CD14-positive monocyte (primary cell): Measurements from ENCODE around the gene SCUBE2. TPM values are rescaled to one million over a fixed set of nuclear protein-coding genes. Genes with fewer than 3 reads are reported as not detected.

Experiments used
- DNase-seq, 3 donors: peaks; one replicate each; pipeline ENCODE4 v3.0.0-alpha.2; 2011 to 2022
- H2AFZ ChIP-seq: 2 replicates; pipeline ENCODE4 v1.6.0; 2012; ENCODE audit warnings: mild to moderate bottlenecking, low read depth, low read length, inconsistent platforms; ENCODE audit not compliant: insufficient read depth, poor library complexity, severe bottlenecking
- H3K27ac ChIP-seq, 2 donors: 1 replicate in 1 of 2; 2 replicates in 1 of 2; pipeline ENCODE4 v1.5.1; 2012 to 2013; ENCODE audit warnings: low read length in 2 of 2, control low read depth in 1 of 2, inconsistent platforms in 1 of 2, low read depth in 1 of 2, mild to moderate bottlenecking in 1 of 2
- H3K27me3 ChIP-seq, 2 donors: one replicate each; pipeline versions ENCODE4 v1.6.0 to v1.6.1; 2011 to 2013; ENCODE audit warnings: low read length in 2 of 2; ENCODE audit not compliant: control insufficient read depth in 2 of 2, insufficient read depth in 2 of 2
- H3K36me3 ChIP-seq, 2 donors: replicated peaks in 1 of 2; 1 replicate in 1 of 2; 2 replicates in 1 of 2; pipeline versions ENCODE4 v1.5.1 to v1.6.1; 2012 to 2013; ENCODE audit warnings: low read length in 2 of 2, control low read depth in 1 of 2, inconsistent platforms in 1 of 2, mild to moderate bottlenecking in 1 of 2; ENCODE audit not compliant: insufficient read depth in 2 of 2, control insufficient read depth in 1 of 2
- H3K4me1 ChIP-seq, 2 donors: 1 replicate in 1 of 2; 2 replicates in 1 of 2; pipeline versions ENCODE4 v1.5.1 to v1.6.1; 2012 to 2013; ENCODE audit warnings: low read length in 2 of 2, control low read depth in 1 of 2, inconsistent platforms in 1 of 2, mild to moderate bottlenecking in 1 of 2, moderate library complexity in 1 of 2; ENCODE audit not compliant: insufficient read depth in 2 of 2, control insufficient read depth in 1 of 2
- H3K4me2 ChIP-seq: replicated peaks from 2 replicates; pipeline ENCODE3; 2012; ENCODE audit warnings: low read length, moderate library complexity, mild to moderate bottlenecking; ENCODE audit not compliant: poor library complexity, severe bottlenecking; ENCODE audit errors: extremely low read depth
- H3K4me3 ChIP-seq, 3 experiments: fragments of 200-600 bp in 1 of 3; sonication (generic) in 1 of 3; replicated peaks in 1 of 3; 1 replicate in 2 of 3; 2 replicates in 1 of 3; pipeline ENCODE4 v1.5.1; 2011 to 2013; ENCODE audit warnings: low read length in 3 of 3, mild to moderate bottlenecking in 3 of 3, control low read depth in 2 of 3, low read depth in 2 of 3, inconsistent platforms in 1 of 3, moderate library complexity in 1 of 3
- H3K79me2 ChIP-seq: 2 replicates; pipeline ENCODE4 v1.6.0; 2012; ENCODE audit warnings: mild to moderate bottlenecking, control low read depth, inconsistent platforms, low read length, moderate library complexity; ENCODE audit not compliant: insufficient read depth
- H3K9ac ChIP-seq: 2 replicates; pipeline ENCODE4 v1.6.0; 2017; ENCODE audit warnings: low read length, mild to moderate bottlenecking; ENCODE audit not compliant: insufficient read depth, poor library complexity, severe bottlenecking
- H3K9me3 ChIP-seq, 2 donors: replicated peaks in 1 of 2; 1 replicate in 1 of 2; 2 replicates in 1 of 2; pipeline versions ENCODE4 v1.5.1 to v1.6.1; 2012 to 2013; ENCODE audit warnings: low read length in 2 of 2, control low read depth in 1 of 2; ENCODE audit not compliant: control insufficient read depth in 1 of 2, insufficient read depth in 1 of 2
- H4K20me1 ChIP-seq: 2 replicates; pipeline ENCODE4 v1.6.0; 2012; ENCODE audit warnings: mild to moderate bottlenecking, low read length, control low read depth, moderate library complexity; ENCODE audit not compliant: insufficient read depth
- H3K27ac Mint-ChIP-seq, 7 donors: one replicate each; pipeline ENCODE4 v1.8.0; 2020; ENCODE audit warnings: mild to moderate bottlenecking in 7 of 7, mixed read lengths in 7 of 7, moderate library complexity in 6 of 7, inconsistent platforms in 2 of 7
- H3K27me3 Mint-ChIP-seq, 3 donors: one replicate each; pipeline ENCODE4 v1.8.0; 2021 to 2022; ENCODE audit warnings: low read depth in 3 of 3, mild to moderate bottlenecking in 3 of 3, mixed read lengths in 3 of 3, moderate library complexity in 3 of 3, inconsistent platforms in 1 of 3
- H3K36me3 Mint-ChIP-seq, 2 donors: one replicate each; pipeline ENCODE4 v1.8.0; 2020; ENCODE audit warnings: mixed read lengths in 2 of 2, inconsistent platforms in 1 of 2, mild to moderate bottlenecking in 1 of 2
- H3K4me1 Mint-ChIP-seq: one replicate; pipeline ENCODE4 v1.8.0; 2020; ENCODE audit warnings: mild to moderate bottlenecking, mixed read lengths
- H3K4me3 Mint-ChIP-seq, 2 donors: one replicate each; pipeline ENCODE4 v1.8.0; 2020; ENCODE audit warnings: mild to moderate bottlenecking in 2 of 2, mixed read lengths in 2 of 2, moderate library complexity in 1 of 2
- H3K9me3 Mint-ChIP-seq, 7 donors: one replicate each; pipeline ENCODE4 v1.8.0; 2020 to 2022; ENCODE audit warnings: mixed read lengths in 7 of 7, mild to moderate bottlenecking in 6 of 7, moderate library complexity in 6 of 7, inconsistent platforms in 2 of 7
- CTCF ChIP-seq: fragments of 200-600 bp; IDR thresholded peaks from one replicate; pipeline ENCODE4 v1.8.0; 2022; ENCODE audit warnings: antibody characterized with exemption, mild to moderate bottlenecking
- WGBS: methylation state at CpG from one replicate; pipeline ENCODE4 v1.1.5; 2013; ENCODE audit warnings: missing lambda C conversion rate; ENCODE audit not compliant: insufficient coverage; 5-methylcytosine and 5-hydroxymethylcytosine counted together
- intact Hi-C, 2 donors: fragments of 100-400 bp; cut with micrococcal nuclease; formaldehyde crosslinking; loops; one replicate each; pipeline versions ENCODE4 v1.15.0 to v1.15.1; 2023
- polyA plus RNA-seq, 3 donors: library from polyadenylated mRNA; depleted of rRNA in 1 of 3; unstranded in 2 of 3; stranded (reverse) in 1 of 3; fragments of 300-500 nt in 2 of 3; fragments of >200 nt in 1 of 3; fragmentation: Illumina TruSeq in 2 of 3; gene quantifications; 1 replicate in 2 of 3; 2 replicates in 1 of 3; pipeline ENCODE4 v1.2.3, GENCODE V29; 2012 to 2021

The SCUBE2 gene
- polyA plus RNA-seq, 3 donors, result 0.21 to 0.36 TPM; not detected in 1

DNA sequence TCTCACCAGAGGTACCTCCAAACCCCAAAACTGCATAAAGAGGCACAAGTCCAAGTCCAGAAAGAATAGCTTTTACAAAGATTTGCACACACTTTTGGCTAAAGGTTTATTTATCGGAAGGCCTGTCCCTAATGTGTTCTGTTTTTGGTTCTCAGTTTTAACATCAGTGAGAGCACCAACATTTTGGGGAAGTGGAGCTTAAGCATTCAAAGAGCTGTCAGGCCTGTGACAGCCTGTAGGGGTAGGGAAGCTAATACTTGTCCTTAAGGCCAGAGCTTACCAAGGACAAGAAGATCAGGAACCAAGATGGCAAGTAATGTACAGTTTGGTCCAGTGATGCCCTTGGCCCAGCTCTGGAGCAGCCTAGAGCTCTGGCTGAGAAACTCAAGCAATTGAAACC, 38.9 kb upstream of the SCUBE2 start:
- Histone ChIP-seq H3K27ac (peak overlapping the region in 1 of 2 donors; percentile 34), H3K79me2 (no peaks in the 10 kb centered on the region), H3K27me3 (no peaks in the 10 kb centered on the region), H4K20me1 (no peaks in the 10 kb centered on the region), H3K9ac (no peak overlapping the region), H3K4me1 (peaks cover 0 to 8% of the 10 kb centered on the region in 2 donors), H3K36me3 (peaks cover 0 to 30% of the 10 kb centered on the region in 2 donors), H3K9me3 (no peaks in the 10 kb centered on the region), H3K4me2 (no peak overlapping the region), H2AFZ (no peak overlapping the region), H3K4me3 (no peak overlapping the region)
- H3K27me3 Mint-ChIP-seq, result peaks cover 1 to 3% (median 2%) of the 10 kb centered on the region in 3 donors
- H3K4me3 Mint-ChIP-seq, result no peak overlapping the region
- peak; percentile 30 for TF ChIP-seq CTCF
- peaks cover 13 to 26% of the 10 kb centered on the region in 2 donors for H3K36me3 Mint-ChIP-seq
- peak overlapping the region in 5 of 7 donors; percentile 32 to 74 (median 69) for H3K27ac Mint-ChIP-seq
- peaks cover 0 to 2% (median 0%) of the 10 kb centered on the region in 7 donors for H3K9me3 Mint-ChIP-seq
- peak; percentile 34 to 60 (median 45) for DNase-seq
- H3K4me1 Mint-ChIP-seq, result peaks cover 16% of the 10 kb centered on the region
- intact Hi-C loops, result no loop called here
- WGBS, result 25% methylated on average over 1 of the region's 1 CpG

GRCh38 chr11:9126636-9127035, 35.2 kb upstream of the SCUBE2 start:
- no peaks in the 10 kb centered on the region for H3K27me3 ChIP-seq
- H3K36me3 ChIP-seq, result peaks cover 0 to 5% of the 10 kb centered on the region in 2 donors
- no CpG with 5 or more reads among the region's 2 CpGs for WGBS
- H3K4me2 ChIP-seq, result no peak overlapping the region
- no peak overlapping the region for H3K9ac ChIP-seq
- no peak overlapping the region for H3K27ac ChIP-seq
- Mint-ChIP-seq H3K4me3 (no peak overlapping the region), H3K36me3 (peaks cover 0 to 3% of the 10 kb centered on the region in 2 donors), H3K9me3 (peaks cover 0 to 4% (median 2%) of the 10 kb centered on the region in 7 donors), H3K4me1 (peaks cover 16% of the 10 kb centered on the region), H3K27me3 (peaks cover 0 to 2% (median 1%) of the 10 kb centered on the region in 3 donors), H3K27ac (no peak overlapping the region)
- intact Hi-C loops, result no loop called here
- peaks cover 0 to 8% of the 10 kb centered on the region in 2 donors for H3K4me1 ChIP-seq
- H3K9me3 ChIP-seq, result no peaks in the 10 kb centered on the region
- DNase-seq, result no peak
- H3K79me2 ChIP-seq, result no peaks in the 10 kb centered on the region
- no peak for TF ChIP-seq CTCF
- H2AFZ ChIP-seq, result no peak overlapping the region
- no peaks in the 10 kb centered on the region for H4K20me1 ChIP-seq
- no peak overlapping the region for H3K4me3 ChIP-seq
